B cell (primary cell): Measurements from ENCODE around the gene P4HA2. TPM values are rescaled to one million over a fixed set of nuclear protein-coding genes. Genes with fewer than 3 reads are reported as not detected.

Source experiments
- ATAC-seq: fragments of 200-7000 bp; cut with Tn5 transposase; one replicate; pipeline ENCODE4 v1.10.0; 2021; ENCODE audit warnings: low read depth, mild to moderate bottlenecking, moderate number of reproducible peaks, moderate library complexity
- CTCF ChIA-PET: fragments of 350-600 bp; sonication (Branson Sonifier 250); formaldehyde crosslinking; loops from one replicate; lab custom pipeline; 2021; ENCODE audit warnings: antibody characterized with exemption, inconsistent platforms; lab: Charles Lee
- POLR2A ChIA-PET: fragments of 350-600 bp; sonication (Branson Sonifier 250); formaldehyde crosslinking; loops from one replicate; lab custom pipeline; 2021; ENCODE audit warnings: antibody characterized with exemption; lab: Charles Lee
- DNase-seq: peaks from one replicate; pipeline ENCODE4 v3.0.0; 2013
- H2AFZ ChIP-seq: 2 replicates; pipeline ENCODE4 v1.6.1; 2012; ENCODE audit warnings: mild to moderate bottlenecking, low read depth, low read length; ENCODE audit not compliant: insufficient read depth, poor library complexity, severe bottlenecking
- H3K27ac ChIP-seq, 2 donors: 1 replicate in 1 of 2; 2 replicates in 1 of 2; pipeline ENCODE4 v1.5.1; 2012 to 2013; ENCODE audit warnings: low read length in 2 of 2, mild to moderate bottlenecking in 2 of 2, moderate library complexity in 1 of 2
- H3K27me3 ChIP-seq, 4 experiments: fragments of 200-600 bp in 1 of 4; sonication (generic) in 1 of 4; replicated peaks in 1 of 4; 1 replicate in 2 of 4; 2 replicates in 2 of 4; pipeline versions ENCODE4 v1.6.1 to v1.7.0; 2013 to 2016; ENCODE audit warnings: low read length in 3 of 4, mild to moderate bottlenecking in 2 of 4, mixed read lengths in 1 of 4, moderate library complexity in 1 of 4; ENCODE audit not compliant: insufficient read depth in 4 of 4, control insufficient read depth in 3 of 4; ENCODE audit errors: control extremely low read depth in 1 of 4
- H3K36me3 ChIP-seq, 2 experiments: replicated peaks in 1 of 2; 1 replicate in 1 of 2; 2 replicates in 1 of 2; pipeline versions ENCODE4 v1.6.1 to v1.7.1; 2013; ENCODE audit warnings: low read length in 1 of 2; ENCODE audit not compliant: insufficient read depth in 2 of 2, control insufficient read depth in 1 of 2; ENCODE audit errors: control extremely low read depth in 1 of 2, extremely low read depth in 1 of 2
- H3K4me1 ChIP-seq, 2 donors: fragments of 200-600 bp in 1 of 2; sonication (generic) in 1 of 2; 1 replicate in 1 of 2; 2 replicates in 1 of 2; pipeline versions ENCODE4 v1.5.1 to v1.6.1; 2013 to 2017; ENCODE audit warnings: low read length in 2 of 2; ENCODE audit not compliant: control insufficient read depth in 2 of 2, insufficient read depth in 2 of 2
- H3K4me2 ChIP-seq: replicated peaks from 2 replicates; pipeline ENCODE3; 2012; ENCODE audit warnings: mild to moderate bottlenecking, low read depth, low read length; ENCODE audit not compliant: poor library complexity, severe bottlenecking
- H3K4me3 ChIP-seq, 5 experiments: fragments of 200-600 bp in 1 of 5; sonication (generic) in 1 of 5; 1 replicate in 3 of 5; 2 replicates in 2 of 5; pipeline versions ENCODE4 v1.5.1 to v1.7.0; 2011 to 2016; ENCODE audit warnings: low read length in 4 of 5, mild to moderate bottlenecking in 4 of 5, low read depth in 2 of 5, control low read depth in 1 of 5, moderate library complexity in 1 of 5; ENCODE audit not compliant: insufficient read depth in 1 of 5; ENCODE audit errors: control extremely low read depth in 1 of 5, extremely low read depth in 1 of 5
- H3K79me2 ChIP-seq: fragments of 200-600 bp; sonication (generic); one replicate; pipeline ENCODE4 v1.6.0; 2016; ENCODE audit warnings: low read length; ENCODE audit not compliant: control insufficient read depth, insufficient read depth
- H3K9ac ChIP-seq: fragments of 200-600 bp; sonication (generic); 2 replicates; pipeline ENCODE4 v1.6.1; 2017; ENCODE audit warnings: mild to moderate bottlenecking, low read length, moderate library complexity
- H3K9me3 ChIP-seq, 3 donors: one replicate each; pipeline versions ENCODE4 v1.6.1 to v1.7.1; 2013; ENCODE audit warnings: low read length in 2 of 3; ENCODE audit not compliant: control insufficient read depth in 2 of 3, insufficient read depth in 1 of 3; ENCODE audit errors: control extremely low read depth in 1 of 3
- H4K20me1 ChIP-seq: 2 replicates; pipeline ENCODE4 v1.6.0; 2012; ENCODE audit warnings: mild to moderate bottlenecking, low read length; ENCODE audit not compliant: insufficient read depth, control insufficient read depth, poor library complexity, severe bottlenecking
- H3K27ac Mint-ChIP-seq: one replicate; pipeline ENCODE4 v1.8.0; 2021; ENCODE audit warnings: mixed read lengths
- H3K27me3 Mint-ChIP-seq: one replicate; pipeline ENCODE4 v1.8.0; 2021; ENCODE audit warnings: mixed read lengths
- H3K4me1 Mint-ChIP-seq: one replicate; pipeline ENCODE4 v1.8.0; 2021; ENCODE audit warnings: mixed read lengths
- H3K4me3 Mint-ChIP-seq: one replicate; pipeline ENCODE4 v1.8.0; 2021; ENCODE audit warnings: mixed read lengths
- H3K9me3 Mint-ChIP-seq: one replicate; pipeline ENCODE4 v1.8.0; 2022; ENCODE audit warnings: mixed read lengths; ENCODE audit not compliant: insufficient read depth
- CTCF ChIP-seq: fragments of 200-600 bp; IDR thresholded peaks from one replicate; pipeline ENCODE4 v1.8.0; 2022; ENCODE audit warnings: antibody characterized with exemption, mild to moderate bottlenecking
- EZH2 ChIP-seq: IDR thresholded peaks from 2 replicates; pipeline ENCODE4 v1.6.1; 2012; ENCODE audit warnings: borderline replicate concordance, low read depth, mild to moderate bottlenecking, moderate library complexity, low read length; ENCODE audit not compliant: insufficient read depth, poor library complexity, severe bottlenecking
- WGBS: methylation state at CpG from one replicate; pipeline ENCODE4 v1.1.5; 2013; ENCODE audit warnings: missing lambda C conversion rate; ENCODE audit not compliant: insufficient coverage; 5-methylcytosine and 5-hydroxymethylcytosine counted together
- intact Hi-C: fragments of 100-400 bp; cut with micrococcal nuclease; formaldehyde crosslinking; loops from one replicate; pipeline ENCODE4 v1.10.0; 2022
- polyA plus RNA-seq: library from polyadenylated mRNA; depleted of rRNA; stranded (reverse); fragments of >200 nt; gene quantifications from 2 replicates; pipeline ENCODE4 v1.2.3, GENCODE V29; 2012
- total RNA-seq, 2 donors: library from RNA; stranded (reverse); fragments of 120-200 nt in 1 of 2; gene quantifications; 1 replicate in 1 of 2; 2 replicates in 1 of 2; pipeline versions ENCODE4 v1.2.3 to v1.2.4, GENCODE V29; 2013 to 2022

Gene P4HA2
- total and polyA plus RNA-seq, 2 donors (not counting 1 experiment from before 2014, with no cell fraction given), result 0.09 to 0.25 TPM

GRCh38 chr5:132220491-132220890 is 7.2 kb downstream of the P4HA2 start:
- Histone ChIP-seq H3K9me3 (no peaks in the 10 kb centered on the region), H3K27ac (no peak overlapping the region), H3K36me3 (no peaks in the 10 kb centered on the region), H4K20me1 (no peaks in the 10 kb centered on the region), H3K4me1 (peaks cover 14 to 15% of the 10 kb centered on the region in 2 donors), H3K4me3 (no peak overlapping the region), H3K79me2 (peaks cover 14% of the 10 kb centered on the region), H3K9ac (no peak overlapping the region), H3K27me3 (peaks cover 0 to 6% (median 2%) of the 10 kb centered on the region in 4 experiments), H2AFZ (no peak overlapping the region), H3K4me2 (no peak overlapping the region)
- ChIA-PET POLR2A (no interaction called here), CTCF (no interaction called here)
- intact Hi-C loops, result no loop called here
- TF ChIP-seq EZH2, result no peak
- no peak for TF ChIP-seq CTCF
- peaks cover 2% of the 10 kb centered on the region for H3K27me3 Mint-ChIP-seq
- DNase-seq (no peak), ATAC-seq (no peak)
- peaks cover 19% of the 10 kb centered on the region for H3K4me1 Mint-ChIP-seq
- WGBS, result 100% methylated on average over 1 of the region's 2 CpGs
- no peak overlapping the region for H3K4me3 Mint-ChIP-seq
- H3K27ac Mint-ChIP-seq, result no peak overlapping the region
- no peaks in the 10 kb centered on the region for H3K9me3 Mint-ChIP-seq

GRCh38 chr5:132219981-132220380 is 7.7 kb downstream of the P4HA2 start:
- intact Hi-C loops, result no loop called here
- CTCF ChIA-PET, result interaction anchor here (1.5 kb wide), 1 partner anchor 18 kb away, joined by 5 read pairs; no protein-coding TSS in a partner anchor
- no peak overlapping the region for H3K4me3 Mint-ChIP-seq
- POLR2A ChIA-PET, result no interaction called here
- Histone ChIP-seq H3K27me3 (peaks cover 0 to 3% (median under 1%) of the 10 kb centered on the region in 4 experiments), H3K27ac (no peak overlapping the region), H3K4me2 (no peak overlapping the region), H2AFZ (no peak overlapping the region), H3K79me2 (peaks cover 12% of the 10 kb centered on the region), H3K9me3 (no peaks in the 10 kb centered on the region), H4K20me1 (no peaks in the 10 kb centered on the region), H3K4me3 (no peak overlapping the region), H3K4me1 (peaks cover 14 to 15% of the 10 kb centered on the region in 2 donors), H3K36me3 (no peaks in the 10 kb centered on the region), H3K9ac (no peak overlapping the region)
- no peak overlapping the region for H3K27ac Mint-ChIP-seq
- no peak for TF ChIP-seq EZH2
- DNase-seq, result no peak
- WGBS, result no CpG with 5 or more reads among the region's 1 CpG
- ATAC-seq, result no peak
- no peaks in the 10 kb centered on the region for H3K9me3 Mint-ChIP-seq
- no peaks in the 10 kb centered on the region for H3K27me3 Mint-ChIP-seq
- H3K4me1 Mint-ChIP-seq, result peaks cover 19% of the 10 kb centered on the region
